GM21381 (cell line): ENCODE measurements around the gene RCN1.
A peak's percentile ranks its signal among the peaks of the same experiment; 100 is the strongest.
"Not testable (repeated sequence)": the region's sequence is repeated elsewhere in the genome, so short reads cannot be mapped to it uniquely, and the experiment has no call there.

Experiments
- ATAC-seq: cut with Tn5 transposase; IDR thresholded peaks from one replicate; pipeline ENCODE4 v1.9.1; 2021; ENCODE audit warnings: mild to moderate bottlenecking, moderate library complexity; ENCODE audit not compliant: unreplicated experiment

Gene RCN1

DNA sequence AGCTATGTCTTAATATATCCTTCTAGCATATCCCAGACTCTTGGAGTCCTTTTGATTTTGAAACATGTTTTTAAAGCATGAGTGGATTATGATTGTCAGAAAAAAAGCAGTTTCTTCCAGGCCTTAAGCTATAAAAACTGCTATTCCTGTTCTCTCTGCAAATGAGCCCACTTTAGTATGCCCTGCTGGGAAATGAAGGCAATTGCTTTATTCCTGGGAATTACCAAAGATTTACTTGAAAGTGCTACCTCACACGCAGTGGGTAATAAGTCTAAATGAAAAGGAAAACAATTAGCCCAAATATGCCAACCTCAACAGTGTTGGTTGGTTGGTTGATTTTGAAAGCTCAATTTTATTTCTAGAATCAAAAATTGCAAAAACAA, 17.2 kb upstream of the RCN1 start:
- no peak for ATAC-seq

DNA sequence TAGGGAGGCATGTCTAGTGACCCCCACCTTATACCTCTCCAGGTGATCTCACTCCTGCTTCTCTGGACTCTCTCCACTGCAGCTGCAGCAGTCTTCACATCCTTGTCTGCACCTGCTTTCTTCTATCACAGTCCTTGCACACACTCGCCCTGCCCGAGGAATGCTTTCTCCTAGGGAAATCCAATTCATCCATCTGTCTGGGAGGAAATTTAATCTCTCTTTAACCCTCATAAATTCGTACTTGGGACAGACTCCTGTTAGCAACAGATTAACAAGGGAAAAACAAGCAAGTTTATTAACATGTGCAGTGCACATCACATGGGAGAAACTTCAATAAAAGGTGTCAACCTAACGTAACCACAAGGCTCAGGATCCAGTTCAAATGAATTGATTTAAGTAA, 11.3 kb upstream of the RCN1 start:
- no peak for ATAC-seq

DNA sequence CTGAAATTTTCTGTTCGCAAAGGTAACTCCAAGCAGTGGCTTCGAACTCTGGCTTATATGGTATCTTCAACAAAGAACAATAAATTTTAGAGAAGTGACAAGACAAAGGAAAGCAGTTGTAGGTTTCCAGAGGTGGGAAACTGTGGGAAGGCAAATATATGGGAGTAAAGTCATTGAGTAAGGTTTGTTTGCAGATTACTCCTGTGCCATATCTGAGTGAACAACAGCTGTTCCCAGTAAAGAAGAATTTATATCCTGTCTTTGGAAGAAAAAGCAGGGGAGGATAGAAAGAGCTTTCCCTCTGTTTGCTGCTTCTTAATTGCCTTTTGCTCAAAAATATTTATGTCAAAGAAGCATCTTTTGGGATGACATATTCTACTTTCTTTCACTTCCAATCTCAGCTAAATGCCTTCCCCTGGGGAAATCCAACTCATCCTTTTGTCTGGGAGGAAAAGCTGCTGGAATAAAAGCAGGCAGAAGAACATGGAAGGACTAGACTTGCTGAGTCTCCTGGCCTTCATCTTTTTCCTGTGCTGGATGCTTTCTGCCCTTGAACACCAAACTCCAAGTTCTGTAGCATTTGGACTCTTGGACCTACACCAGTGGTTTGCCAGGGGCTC, 10.4 kb upstream of the RCN1 start:
- no peak for ATAC-seq

DNA sequence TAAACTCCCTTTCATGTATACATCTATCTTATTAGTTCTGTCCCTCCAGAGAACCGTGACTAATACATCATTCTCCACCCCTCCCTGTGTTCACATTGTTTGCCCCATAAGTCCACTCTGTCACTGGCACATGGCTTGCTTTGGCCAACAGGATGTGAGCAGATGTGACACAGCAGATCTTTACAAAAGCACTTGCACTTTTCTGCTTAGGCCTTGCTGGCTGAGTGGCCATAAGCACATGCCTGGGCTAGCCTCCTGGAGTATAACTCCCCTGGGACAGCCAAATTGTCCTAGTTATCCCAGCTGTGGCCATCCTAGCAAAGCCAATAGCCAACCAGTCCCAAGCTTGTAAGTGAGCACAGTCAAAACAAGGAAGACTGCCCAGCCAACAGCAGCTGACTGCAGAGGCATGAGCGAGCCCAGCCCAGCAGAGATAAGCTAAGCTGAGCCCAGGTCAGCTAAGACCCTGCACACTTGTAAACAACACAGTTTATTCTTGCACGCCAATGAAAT, 9.7 kb upstream of the RCN1 start:
- ATAC-seq = no peak

DNA sequence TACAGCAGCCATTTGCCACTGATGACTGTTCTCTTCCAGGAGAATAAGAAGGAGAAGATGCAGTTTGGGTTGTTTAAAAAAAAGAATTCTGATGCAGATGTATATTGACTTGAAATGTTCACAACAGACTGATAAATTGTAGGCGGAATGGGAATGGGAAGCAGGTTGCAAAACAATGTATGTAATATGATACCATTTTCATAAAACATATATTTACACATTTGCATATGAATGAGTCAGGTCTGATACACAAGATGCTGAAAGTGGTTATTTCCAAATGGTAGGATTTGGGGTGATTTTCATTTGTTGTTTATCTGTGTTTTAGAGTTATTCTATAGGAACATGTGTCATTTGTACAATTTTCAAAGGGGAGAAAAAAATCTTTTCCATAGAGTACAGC, 9.0 kb upstream of the RCN1 start:
- no peak for ATAC-seq

DNA sequence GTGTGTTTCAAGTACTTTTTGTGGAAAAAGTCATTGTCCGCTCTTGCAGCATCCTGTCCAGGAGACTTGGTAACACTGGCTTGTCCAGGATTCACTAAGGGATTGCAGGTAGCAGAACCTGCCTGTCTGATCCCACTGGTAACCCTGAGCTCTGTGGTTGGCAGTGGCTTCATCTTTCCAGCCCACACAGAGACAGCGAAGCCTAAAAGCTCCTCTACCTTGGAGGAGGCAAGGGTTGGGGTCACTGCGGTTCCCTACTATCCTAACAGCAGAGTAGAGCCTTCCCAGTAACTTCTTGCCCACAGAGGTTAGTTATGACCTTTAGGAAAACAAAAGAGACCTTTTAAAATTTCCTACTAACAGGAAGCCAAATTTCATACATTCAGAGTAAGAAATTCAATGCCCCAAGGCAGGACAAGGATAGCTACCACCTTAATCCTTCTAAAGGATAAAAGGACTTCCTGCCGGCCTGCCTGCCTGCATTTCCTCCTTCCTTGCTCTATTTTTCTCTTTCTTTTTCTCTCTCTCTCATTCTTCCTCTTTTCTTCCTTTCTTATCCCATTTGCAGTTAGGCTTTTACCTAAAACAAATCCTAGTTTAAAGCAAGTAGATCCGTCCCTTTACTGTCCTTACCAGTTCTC, 8.4 kb upstream of the RCN1 start:
- no peak for ATAC-seq

DNA sequence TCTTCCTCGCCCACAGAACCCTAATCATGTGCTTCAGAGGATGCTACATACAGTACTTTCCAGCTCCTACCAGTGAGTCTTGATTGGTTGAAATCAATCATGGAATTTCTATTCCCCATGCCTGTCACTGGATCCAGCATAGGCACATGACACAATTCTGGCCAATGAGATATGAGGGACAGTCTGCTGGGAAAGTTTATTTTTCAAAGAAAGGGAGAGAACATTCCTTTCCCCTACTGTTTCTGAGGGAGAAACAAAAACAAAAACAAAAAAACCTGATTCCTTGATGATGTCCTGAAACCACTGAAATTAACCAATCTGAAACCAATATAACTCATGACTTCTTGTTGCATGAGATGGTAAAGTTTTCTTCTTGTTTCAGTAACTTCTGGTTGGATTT, 3.3 kb upstream of the RCN1 start:
- no peak for ATAC-seq

DNA sequence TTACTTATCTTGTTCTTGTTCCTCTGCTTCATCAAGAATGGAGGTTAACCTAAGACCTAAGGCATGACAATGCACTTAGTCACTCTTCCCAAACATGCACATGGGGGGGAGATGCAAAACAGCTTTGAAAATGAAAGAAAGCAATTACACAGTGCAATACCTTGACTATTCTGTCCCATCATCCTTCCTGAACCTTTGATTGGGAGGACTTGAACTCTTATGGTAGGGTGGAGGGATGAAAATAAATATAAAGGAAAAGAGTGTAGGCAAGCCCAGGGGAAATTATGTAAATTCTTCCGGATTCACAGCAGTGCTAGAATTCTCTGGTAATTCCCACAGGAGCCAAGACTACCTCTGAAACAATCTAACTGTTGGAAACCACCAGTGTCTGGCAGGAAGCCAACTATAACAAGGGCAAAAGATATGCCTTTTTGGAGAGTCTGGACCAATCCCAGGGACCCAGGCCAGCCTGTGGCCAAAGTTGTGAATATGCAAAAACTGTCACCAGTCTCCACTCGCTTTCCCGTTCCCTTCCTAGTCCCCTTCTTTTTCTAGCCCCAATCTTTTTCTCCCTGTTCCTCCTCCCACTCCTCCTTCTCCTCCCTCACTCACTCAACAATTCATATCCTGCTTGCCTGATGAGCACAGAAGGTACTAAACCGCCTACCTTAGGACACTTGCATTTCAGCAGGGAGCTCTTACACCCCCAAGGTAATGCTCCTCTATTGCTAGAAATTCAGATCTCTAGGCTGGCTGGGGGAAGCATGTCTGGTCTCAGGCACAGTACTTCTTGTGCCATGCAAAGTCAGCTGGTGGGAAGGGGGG, 2.5 kb upstream of the RCN1 start:
- peak; percentile 29 for ATAC-seq

DNA sequence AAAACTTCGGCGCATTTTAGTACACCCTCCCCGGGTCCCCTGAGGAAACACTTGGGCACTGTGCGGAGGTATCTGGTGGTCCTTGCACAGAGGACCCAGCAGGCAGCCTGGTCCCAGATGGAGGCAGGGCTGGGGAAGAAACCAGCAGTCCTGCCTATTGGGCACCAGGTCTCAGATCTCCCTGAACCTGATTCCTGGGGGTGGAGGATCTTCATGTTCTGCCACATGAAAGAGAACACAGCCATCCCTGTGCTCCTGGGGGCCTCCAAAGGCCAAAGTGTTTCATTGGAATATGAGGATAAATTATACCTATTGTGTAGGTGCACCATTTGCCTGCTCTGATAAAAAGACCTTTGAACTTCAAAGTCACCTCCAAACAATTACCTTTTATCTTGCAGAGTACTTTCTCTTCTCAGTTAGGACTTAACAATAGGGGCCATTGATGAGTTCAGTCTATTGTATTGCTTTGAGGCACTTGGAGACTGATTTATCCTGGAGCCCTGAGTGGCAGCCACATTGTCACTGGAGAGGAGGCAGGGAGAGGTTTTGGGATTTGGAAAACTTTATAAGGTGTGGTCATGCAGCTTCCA, 1.8 kb downstream of the RCN1 start:
- ATAC-seq = no peak

DNA sequence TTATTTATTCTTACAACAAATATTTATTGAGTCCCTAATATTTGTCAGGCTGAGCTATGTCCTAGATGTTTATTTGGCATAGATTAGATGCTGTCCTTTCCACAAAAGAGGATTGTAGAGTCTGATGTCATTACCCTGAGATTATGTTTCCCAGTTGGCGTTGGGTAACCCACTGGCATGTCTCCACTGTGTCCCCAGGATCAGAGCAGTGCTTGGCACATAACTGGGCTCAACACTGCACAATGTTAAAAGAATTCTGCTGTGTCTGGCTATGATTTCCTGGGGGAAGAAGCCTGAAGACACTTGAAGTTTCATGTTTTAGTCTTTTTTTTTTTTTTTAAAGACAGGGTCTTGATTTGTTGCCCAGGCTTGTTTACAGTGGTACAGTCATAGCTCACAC, 4.0 kb downstream of the RCN1 start:
- ATAC-seq = no peak

DNA sequence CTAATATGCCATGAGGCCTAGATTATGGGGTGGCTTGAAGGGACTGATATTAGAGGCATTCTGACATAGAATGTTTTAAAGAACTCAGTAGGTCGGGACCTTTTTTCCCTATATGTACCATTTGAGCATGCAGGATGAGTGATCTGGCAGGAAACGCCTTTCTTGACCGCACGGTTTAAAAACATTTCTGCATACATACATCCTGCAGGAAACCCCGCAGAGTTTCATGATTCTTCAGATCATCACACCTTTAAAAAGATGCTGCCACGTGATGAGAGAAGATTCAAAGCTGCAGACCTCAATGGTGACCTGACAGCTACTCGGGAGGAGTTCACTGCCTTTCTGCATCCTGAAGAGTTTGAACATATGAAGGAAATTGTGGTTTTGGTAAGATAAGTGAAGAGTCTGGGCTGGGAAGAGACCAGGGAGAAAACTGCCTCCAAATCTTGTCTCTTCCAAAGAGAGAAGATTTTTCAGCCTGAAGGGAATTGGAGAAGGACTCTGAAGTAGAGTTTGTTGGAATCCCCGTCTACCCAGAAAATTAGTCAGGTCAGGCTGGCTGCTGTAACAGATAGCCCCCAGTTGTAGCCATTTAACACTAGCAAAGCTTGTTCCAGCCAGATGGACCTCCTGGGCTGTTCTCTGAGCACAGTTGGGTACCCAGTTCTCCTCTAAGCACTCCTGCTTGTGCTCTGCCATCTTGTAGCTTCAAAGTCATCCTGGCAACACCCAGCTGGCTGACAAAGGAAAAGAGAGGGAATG, 7.4 kb downstream of the RCN1 start:
- no peak for ATAC-seq

DNA sequence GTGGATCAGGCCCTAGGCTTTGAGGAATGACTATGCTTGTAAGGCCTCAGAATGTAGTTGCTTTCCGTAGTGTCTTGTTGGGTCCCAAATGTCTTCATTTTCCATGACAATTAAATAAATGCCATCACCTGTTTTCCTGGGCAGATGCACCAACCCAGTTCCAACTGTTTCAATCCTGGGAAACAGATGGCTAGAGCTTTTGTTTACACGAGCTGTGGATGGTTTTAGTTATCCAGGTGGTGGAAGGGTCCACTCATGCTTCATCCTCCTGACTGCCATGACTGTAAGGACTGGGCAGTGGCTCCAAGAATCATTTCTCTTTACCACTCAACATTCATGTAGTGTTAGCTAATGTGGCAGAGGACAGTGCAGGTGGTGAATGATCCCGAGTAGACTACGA, 8.6 kb downstream of the RCN1 start:
- no peak for ATAC-seq

DNA sequence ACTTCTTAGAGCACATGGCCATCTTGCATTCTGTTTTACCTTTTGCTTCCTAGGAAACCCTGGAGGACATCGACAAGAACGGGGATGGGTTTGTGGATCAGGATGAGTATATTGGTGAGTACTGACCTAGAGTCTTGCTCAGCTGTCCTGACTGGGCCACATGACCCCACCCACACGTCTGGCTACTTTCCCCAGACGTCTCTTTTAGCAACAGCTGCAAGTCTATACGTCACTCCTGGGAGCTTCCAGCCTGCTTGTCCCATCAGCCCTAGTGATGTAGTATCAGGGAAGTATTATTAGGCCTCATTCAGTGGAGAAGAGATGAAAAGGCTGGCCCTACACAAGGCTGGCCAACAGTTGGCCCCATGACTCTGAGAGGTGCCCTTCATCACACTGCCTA, 9.6 kb downstream of the RCN1 start:
- ATAC-seq = no peak

DNA sequence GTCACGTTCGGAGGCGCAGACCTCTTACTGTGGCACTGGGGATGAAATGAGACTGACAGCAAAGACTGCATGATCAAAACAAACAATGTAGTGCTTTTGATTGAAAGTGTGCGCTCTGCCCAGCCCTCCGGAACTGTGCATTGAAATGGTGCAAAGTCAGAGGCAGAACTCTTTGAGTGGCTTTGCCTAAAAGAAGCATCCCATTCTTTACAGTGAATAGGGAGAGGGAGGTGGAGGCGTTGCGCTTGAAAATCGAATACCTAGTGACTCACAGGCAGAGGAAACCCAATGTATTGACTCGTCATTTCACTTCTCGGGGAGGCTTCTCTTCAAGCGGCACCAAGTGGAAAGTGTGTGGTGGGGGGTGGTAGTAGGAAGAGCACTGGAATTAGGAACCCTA, 10.9 kb downstream of the RCN1 start:
- ATAC-seq = no peak

DNA sequence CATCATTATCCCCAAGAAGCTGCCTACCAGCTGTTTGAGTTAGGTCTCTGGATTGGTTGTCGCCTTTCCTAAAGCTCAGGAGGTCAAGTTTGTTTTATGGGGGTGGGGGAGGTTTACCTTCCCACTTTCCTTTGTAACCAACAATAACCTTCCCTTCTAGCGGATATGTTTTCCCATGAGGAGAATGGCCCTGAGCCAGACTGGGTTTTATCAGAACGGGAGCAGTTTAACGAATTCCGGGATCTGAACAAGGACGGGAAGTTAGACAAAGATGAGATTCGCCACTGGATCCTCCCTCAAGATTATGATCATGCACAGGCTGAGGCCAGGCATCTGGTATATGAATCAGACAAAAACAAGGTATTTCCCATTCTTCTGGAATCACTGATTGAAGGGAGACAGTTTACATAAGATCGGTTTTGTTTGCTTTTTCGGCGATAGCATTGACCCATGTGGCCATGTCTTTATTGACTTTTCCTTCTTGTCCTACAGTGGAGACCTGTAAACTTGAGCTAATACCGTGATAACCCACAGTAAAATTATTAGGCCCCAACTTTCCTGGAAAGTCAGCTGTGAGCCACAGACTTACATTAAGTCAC, 12.3 kb downstream of the RCN1 start:
- not testable (repeated sequence) for ATAC-seq

DNA sequence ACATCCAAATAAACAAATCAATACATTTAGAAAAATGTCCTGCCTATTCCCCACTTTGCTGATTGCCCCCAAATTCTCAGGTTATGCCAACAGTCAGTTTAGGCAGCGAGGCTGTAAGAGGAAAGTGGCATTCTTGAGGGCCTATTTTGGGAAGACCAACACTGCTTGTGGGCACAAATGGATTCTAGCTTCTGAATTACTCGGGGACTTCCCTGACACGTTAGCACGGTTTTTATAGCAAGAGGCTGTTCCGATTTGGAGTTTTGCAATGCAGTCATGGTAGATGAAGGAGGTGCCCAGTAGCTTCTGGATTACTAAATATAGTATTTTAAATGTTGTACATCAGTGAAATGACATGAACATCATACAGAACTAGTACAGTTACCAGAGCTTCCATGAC, 13.1 kb downstream of the RCN1 start:
- no peak for ATAC-seq

DNA sequence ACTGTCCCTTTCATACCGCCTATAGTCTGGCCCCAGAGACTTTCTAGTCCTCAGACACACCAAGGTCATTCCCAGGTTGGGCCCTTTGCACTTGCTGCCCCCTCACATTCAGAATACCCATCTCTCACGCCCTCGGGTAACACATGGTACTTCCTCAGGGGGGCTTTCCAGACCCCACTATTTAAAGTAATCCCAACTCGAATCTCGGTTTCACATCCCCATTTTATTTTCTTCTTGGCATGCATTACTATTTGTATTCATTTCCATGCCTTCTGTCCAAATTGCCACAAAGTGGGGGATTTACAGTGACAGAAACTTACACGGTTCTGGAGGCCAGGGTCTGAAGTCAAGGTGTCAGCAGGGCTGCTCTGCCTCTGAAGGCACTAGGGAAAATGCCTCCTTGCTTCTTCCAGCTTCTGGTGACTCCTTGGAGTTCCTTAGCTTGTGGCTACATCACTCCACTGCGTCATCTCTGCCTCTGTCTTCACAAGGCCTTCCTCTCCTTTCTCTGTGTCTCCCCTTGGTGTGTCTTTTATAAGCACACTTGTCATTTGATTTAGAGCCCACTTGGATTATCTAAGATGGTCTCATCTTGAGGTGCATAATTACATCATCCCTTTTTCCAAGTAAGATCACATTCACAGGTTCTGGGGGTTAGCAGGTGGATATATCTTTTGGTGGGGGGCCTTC, 15.1 kb downstream of the RCN1 start:
- ATAC-seq = peak; percentile 67

DNA sequence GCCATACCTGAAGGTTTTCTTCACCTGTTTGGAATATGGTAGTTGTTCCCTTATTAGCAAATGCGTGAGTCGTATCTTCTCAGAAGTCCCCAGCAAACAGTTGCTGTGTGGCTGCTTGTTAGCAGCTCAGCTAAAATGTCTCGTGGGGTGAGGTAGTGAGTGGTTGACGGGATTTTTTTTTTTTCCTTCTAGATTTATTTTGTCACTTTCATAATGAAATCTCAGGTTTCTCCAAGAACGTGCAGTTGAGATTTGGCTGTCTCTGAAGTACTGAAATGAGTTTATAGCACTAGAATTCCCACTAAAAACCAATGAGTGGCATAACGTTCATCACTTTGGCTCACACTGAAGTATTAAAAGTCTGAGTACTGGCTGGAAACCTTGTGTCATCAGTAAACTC, 16.8 kb downstream of the RCN1 start:
- no peak for ATAC-seq

DNA sequence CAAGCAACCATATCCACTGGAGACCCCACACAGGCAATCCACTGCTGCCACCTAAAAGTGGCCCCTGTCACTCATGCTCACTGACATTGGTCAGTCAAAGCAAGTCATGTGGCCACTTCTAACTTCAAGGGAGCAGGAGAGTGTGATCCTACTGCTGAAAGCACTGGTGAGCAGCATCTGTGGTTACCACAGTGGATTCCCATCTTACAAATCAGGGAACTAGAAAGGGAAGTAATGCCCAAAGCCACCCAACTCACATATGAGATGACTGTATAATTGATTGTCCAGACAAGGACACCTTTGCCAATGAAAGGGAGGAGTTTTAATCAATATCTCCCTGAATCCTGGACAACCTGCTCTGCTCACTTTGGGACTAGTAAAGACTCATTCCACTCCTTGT, 17.7 kb downstream of the RCN1 start:
- no peak for ATAC-seq

DNA sequence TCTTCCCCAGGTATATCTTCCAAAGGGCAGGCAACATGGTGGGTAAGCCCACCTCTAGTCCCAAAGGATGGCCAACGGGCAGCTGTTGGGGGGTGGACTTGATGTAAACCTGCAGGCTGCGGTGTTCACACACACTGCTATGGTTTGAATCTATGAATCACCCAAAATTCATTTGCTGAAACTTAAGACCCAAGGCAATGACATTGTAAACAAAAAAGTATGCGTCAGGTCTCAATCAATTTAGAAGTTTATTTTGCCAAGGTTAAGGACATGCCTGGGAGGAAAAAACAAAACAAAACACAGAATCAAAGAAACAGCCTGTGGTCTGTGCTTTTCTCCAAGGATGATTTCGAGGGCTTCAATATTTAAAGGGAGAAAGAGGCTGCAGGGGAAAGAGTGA, 18.3 kb downstream of the RCN1 start:
- no peak for ATAC-seq
